Measurements from ENCODE around the gene PRDM8. TPM values are rescaled to one million over a fixed set of nuclear protein-coding genes. Genes with fewer than 3 reads are reported as not detected.
A peak's percentile ranks its signal among the peaks of the same experiment; 100 is the strongest.

The PRDM8 gene
- total and polyA plus RNA-seq, 2 of the 8 experiments (the other 6 are each of a cell fraction or from before 2014, with no cell fraction given) = not detected

- TF ChIP-seq, protein P1, sequence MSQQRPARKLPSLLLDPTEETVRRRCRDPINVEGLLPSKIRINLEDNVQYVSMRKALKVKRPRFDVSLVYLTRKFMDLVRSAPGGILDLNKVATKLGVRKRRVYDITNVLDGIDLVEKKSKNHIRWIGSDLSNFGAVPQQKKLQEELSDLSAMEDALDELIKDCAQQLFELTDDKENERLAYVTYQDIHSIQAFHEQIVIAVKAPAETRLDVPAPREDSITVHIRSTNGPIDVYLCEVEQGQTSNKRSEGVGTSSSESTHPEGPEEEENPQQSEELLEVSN (IDR thresholded peaks at IDR 0.05) = 0 out of 2 replicates have a peak, but pooled peaks have one; percentile 14
- peak; percentile 23; the same call in 1 of the 2 replicates for TF ChIP-seq MAX (IDR thresholded peaks at IDR 0.05)
- peak; percentile 88 for TF ChIP-seq NANOG (IDR thresholded peaks at IDR 0.05; ENCODE audit: insufficient read depth, low read depth, low read length, poor library complexity, severe bottlenecking)
- TF ChIP-seq SUZ12 (IDR thresholded peaks at IDR 0.05; ENCODE audit: low read length) = peak; percentile 89
- TF ChIP-seq ATF3 (IDR thresholded peaks at IDR 0.05; ENCODE audit: insufficient read depth, low read depth, low read length) = no peak
- peak; percentile 83 for TF ChIP-seq RNF2 (IDR thresholded peaks at IDR 0.05; ENCODE audit: borderline replicate concordance, low read depth, low read length, missing control alignments, poor library complexity, severe bottlenecking)
- TF ChIP-seq SP1 (IDR thresholded peaks at IDR 0.05; ENCODE audit: low read depth, low read length) = 0 out of 2 replicates have a peak, but pooled peaks have one; percentile 21
- TF ChIP-seq ASH2L (IDR thresholded peaks at IDR 0.05; ENCODE audit: low read length) = no peak
Observed at GRCh38 chr4:80189956-80190677, 7.2 kb upstream of the PRDM8 start (continued).

Measured in H1 (cell line).